GM21576 (cell line): ENCODE data around the gene ADGRB3.

Source experiments
- ATAC-seq: cut with Tn5 transposase; IDR thresholded peaks from one replicate; pipeline ENCODE4 v1.9.1; 2021; ENCODE audit warnings: mild to moderate bottlenecking, moderate library complexity; ENCODE audit not compliant: unreplicated experiment

The ADGRB3 gene

GRCh38 chr6:68634726-68635411 is at the start of gene ADGRB3:
Gene ADGRB3 (plus strand): TSS chr6:68635282. CDS start chr6:68638676, 3,394 bp downstream.
- peak; percentile 69 for ATAC-seq

GRCh38 chr6:68593558-68593957 is 41.5 kb upstream of the ADGRB3 start:
- no peak for ATAC-seq

- no peak for ATAC-seq
These were observed 37.4 kb upstream of the ADGRB3 start for GRCh38 chr6:68597642-68598041.

- no peak for ATAC-seq
These were observed 19.1 kb upstream of the ADGRB3 start for GRCh38 chr6:68615938-68616337.

GRCh38 chr6:68625998-68626397 is 9.1 kb upstream of the ADGRB3 start:
- ATAC-seq = no peak

GRCh38 chr6:68628161-68628560 is 6.9 kb upstream of the ADGRB3 start:
- no peak for ATAC-seq

- no peak for ATAC-seq
These were observed 2.3 kb upstream of the ADGRB3 start for GRCh38 chr6:68632734-68633133.

GRCh38 chr6:68633281-68633971 is 1.7 kb upstream of the ADGRB3 start:
- ATAC-seq = no peak

- ATAC-seq = peak; percentile 29
These were observed 933 bp upstream of the ADGRB3 start for GRCh38 chr6:68633972-68634725.

GRCh38 chr6:68635412-68635705 is 277 bp downstream of the ADGRB3 start:
- no peak for ATAC-seq

- ATAC-seq = no peak
These were observed 828 bp downstream of the ADGRB3 start for GRCh38 chr6:68635706-68636513.

GRCh38 chr6:68636666-68637065 is 1.6 kb downstream of the ADGRB3 start:
- no peak for ATAC-seq

- no peak for ATAC-seq
These were observed 2.0 kb downstream of the ADGRB3 start for GRCh38 chr6:68637071-68637470.

- no peak for ATAC-seq
These were observed 2.7 kb downstream of the ADGRB3 start for GRCh38 chr6:68637782-68638181.

- ATAC-seq = no peak
These were observed 3.3 kb downstream of the ADGRB3 start for GRCh38 chr6:68638230-68638900.

GRCh38 chr6:68639211-68639610 is 4.1 kb downstream of the ADGRB3 start:
- ATAC-seq = no peak

GRCh38 chr6:68639826-68640490 is 4.9 kb downstream of the ADGRB3 start:
- ATAC-seq = no peak

- no peak for ATAC-seq
These were observed 5.4 kb downstream of the ADGRB3 start for GRCh38 chr6:68640491-68640835.

GRCh38 chr6:68641172-68641571 is 6.1 kb downstream of the ADGRB3 start:
- no peak for ATAC-seq

GRCh38 chr6:68642081-68642480 is 7.0 kb downstream of the ADGRB3 start:
- ATAC-seq = no peak
